Measurements from ENCODE around the gene MANF.

DNA sequence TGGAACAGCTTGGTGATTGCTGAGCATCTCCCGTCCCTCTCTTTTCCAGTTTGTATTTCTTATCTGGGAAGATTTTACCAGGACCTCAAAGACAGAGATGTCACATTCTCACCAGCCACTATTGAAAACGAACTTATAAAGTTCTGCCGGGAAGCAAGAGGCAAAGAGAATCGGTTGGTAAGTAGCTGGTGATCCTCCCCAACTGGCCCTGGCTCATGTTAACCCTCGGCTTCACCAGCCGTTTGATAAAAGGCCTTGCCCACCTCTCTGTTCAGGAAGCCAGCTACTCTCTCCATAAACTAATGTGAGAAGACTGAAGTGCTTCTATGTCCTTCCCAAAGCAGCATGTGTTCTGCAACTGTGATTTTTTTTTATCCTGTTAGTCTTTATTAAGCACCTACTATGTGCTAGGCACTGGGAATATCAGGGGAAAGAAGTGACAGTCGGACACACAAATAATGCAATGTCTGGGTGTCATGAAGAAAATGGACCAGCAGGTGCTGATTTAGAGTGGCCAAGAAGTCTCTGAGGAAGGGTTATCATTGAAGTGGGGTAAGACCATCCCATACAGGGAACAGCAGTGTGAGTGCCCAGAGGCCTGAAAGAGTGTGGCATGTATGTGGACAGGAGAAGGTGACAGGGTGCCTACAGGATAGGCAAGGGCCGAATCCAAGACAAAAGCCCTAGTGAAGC is 1.2 kb downstream of the MANF start:
- TF ChIP-seq, protein P1, sequence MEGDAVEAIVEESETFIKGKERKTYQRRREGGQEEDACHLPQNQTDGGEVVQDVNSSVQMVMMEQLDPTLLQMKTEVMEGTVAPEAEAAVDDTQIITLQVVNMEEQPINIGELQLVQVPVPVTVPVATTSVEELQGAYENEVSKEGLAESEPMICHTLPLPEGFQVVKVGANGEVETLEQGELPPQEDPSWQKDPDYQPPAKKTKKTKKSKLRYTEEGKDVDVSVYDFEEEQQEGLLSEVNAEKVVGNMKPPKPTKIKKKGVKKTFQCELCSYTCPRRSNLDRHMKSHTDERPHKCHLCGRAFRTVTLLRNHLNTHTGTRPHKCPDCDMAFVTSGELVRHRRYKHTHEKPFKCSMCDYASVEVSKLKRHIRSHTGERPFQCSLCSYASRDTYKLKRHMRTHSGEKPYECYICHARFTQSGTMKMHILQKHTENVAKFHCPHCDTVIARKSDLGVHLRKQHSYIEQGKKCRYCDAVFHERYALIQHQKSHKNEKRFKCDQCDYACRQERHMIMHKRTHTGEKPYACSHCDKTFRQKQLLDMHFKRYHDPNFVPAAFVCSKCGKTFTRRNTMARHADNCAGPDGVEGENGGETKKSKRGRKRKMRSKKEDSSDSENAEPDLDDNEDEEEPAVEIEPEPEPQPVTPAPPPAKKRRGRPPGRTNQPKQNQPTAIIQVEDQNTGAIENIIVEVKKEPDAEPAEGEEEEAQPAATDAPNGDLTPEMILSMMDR (IDR thresholded peaks at IDR 0.05; ENCODE audit: insufficient read depth, low read length, poor library complexity, severe bottlenecking): no peak
- TF ChIP-seq EZH2phosphoT487 (conservative IDR thresholded peaks at IDR 0.05; ENCODE audit: low read length): no peak

Measured in SU-DHL-6 (cell line).